ENCODE measurements around the gene ANKRD37. TPM values are rescaled to one million over a fixed set of nuclear protein-coding genes. Genes with fewer than 3 reads are reported as not detected.

Gene ANKRD37
- total RNA-seq, 1 experiment from 2014 or later: 5.4 TPM

DNA sequence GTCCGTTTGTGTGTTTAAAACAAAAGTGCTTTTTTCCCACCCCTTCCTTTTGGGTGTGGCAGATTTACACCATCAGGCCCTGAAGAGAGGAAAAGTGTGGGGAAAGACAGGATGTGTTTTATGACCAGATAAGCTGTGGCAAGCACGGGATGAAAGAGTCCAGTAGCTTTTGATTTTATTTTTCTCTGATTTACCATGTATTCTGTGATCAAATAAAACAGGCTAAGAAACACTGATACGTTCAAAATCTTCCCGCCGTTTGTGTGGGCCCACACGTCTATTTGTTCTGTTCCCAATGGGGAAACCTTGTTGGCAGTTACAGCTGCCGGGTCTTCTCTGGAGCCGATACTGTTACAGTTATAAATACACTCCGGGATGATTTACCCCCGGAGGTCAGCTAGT, 11.7 kb upstream of the ANKRD37 start:
- no peak for DNase-seq (ENCODE audit: low read depth in 1 of 2, low spot score in 2 of 2)
- Histone ChIP-seq H3K9me3 (replicated peaks) (no peaks in the 10 kb centered on the region), H3K27ac (no peak overlapping the region), H3K4me3 (no peak overlapping the region), H3K4me1 (replicated peaks) (peaks cover 3% of the 10 kb centered on the region; the same call in 1 of the 2 replicates), H3K27me3 (replicated peaks) (no peaks in the 10 kb centered on the region), H3K36me3 (no peaks in the 10 kb centered on the region)

DNA sequence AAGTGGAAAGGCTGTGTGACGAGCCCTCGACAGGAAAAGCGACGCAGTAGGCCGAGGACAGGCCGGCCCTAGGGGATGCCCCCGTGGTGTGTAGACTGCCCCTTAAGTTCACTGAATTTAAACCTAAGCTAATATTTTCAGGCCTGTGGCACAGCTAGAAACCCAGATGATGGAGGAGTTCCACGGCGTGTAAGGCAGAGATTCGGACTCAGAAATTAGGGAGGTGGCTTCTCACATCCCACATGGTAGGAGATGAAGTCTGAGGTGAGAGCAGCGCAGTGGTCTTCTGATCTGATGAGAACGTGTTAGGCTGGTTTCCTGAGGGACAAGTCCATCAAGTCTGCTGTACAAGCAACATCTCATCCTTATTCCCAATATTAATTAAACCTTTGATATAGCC, 8.7 kb upstream of the ANKRD37 start:
- Histone ChIP-seq H3K4me3 (no peak overlapping the region), H3K9me3 (replicated peaks) (no peaks in the 10 kb centered on the region), H3K4me1 (replicated peaks) (peaks cover 27% of the 10 kb centered on the region), H3K27me3 (replicated peaks) (no peaks in the 10 kb centered on the region), H3K27ac (no peak overlapping the region), H3K36me3 (no peaks in the 10 kb centered on the region)
- DNase-seq (ENCODE audit: low read depth in 1 of 2, low spot score in 2 of 2): no peak

DNA sequence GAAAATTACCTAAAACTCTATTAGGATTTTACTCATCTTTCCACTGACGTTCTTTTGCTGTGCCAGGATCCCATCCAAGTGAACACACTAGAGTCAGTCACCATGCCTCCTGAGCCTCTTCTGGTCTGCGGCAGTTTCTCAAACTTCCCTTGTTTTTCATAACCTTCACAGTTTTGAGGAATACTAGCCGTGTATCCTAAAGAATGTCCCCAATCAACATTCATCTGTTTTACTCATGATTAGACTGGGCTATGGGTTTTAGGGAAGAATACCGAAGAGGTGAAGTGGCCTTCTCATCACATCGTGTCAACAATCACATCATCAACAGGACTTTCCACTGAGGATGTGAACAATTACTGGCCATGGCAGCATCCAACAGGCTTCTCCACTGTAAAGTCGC, 5.7 kb upstream of the ANKRD37 start:
- no peaks in the 10 kb centered on the region for H3K9me3 ChIP-seq (replicated peaks)
- DNase-seq (ENCODE audit: low read depth in 1 of 2, low spot score in 2 of 2): peak in 1 of 2 experiments; percentile 63
- H3K27me3 ChIP-seq (replicated peaks): no peaks in the 10 kb centered on the region

DNA sequence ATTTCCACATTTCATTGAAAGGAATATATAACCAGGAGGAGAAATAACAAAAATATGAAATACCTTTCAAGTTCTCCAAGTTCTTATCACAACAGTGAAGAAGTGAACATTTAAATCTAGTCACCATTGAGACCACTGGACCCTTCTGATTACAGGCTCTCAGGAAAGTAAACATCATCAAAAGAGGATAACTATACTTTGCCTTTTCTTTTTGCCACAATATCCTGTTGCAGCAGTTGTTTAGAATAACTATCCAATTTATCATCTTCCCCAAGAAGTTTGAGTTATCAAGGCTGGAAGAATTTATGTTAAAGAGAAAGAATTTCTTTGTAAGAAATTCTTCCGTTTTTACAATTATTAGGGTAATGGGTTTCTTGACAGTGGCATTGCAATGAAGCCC, 4.5 kb upstream of the ANKRD37 start:
- no peak overlapping the region for H3K4me3 ChIP-seq
- peak in 1 of 2 experiments; percentile 29 for DNase-seq (ENCODE audit: low read depth in 1 of 2, low spot score in 2 of 2)

More for the DNA sequence above, 5.7 kb upstream of the ANKRD37 start:
- Histone ChIP-seq H3K4me1 (replicated peaks) (peaks cover 40% of the 10 kb centered on the region), H3K27ac (peak overlapping the region; percentile 55), H3K36me3 (peaks cover 1% of the 10 kb centered on the region; the same call in 1 of the 2 replicates), H3K4me3 (no peak overlapping the region)

DNA sequence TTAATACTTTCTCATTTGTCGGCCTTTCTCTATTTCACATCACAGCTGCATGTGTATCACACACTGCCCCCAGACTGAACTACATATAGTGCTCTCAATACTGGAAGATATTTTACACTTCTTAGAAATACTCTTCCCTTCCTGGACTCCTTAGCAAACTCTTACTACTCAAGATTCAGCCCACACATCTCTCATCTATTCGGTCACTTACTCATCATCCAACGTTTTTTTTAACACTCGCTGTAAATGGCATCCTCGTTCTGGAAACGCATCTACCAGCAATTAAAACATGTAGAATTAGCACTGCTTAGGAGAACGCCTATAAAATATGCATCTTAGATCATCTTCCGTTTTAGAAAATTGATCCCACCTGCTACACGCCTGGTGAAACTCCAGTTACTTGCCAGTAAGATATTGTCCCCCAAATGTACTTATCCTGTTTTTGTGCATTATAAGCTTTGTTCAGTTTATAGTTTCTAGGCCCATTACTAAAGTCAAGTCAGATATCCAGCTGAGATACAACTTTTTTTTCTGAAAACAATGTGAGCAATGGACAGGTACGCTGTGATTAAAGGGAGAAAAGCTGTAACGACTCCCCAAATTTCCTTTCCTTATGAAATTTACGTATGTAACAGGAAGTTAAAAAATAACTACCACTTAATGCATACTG, 1.9 kb upstream of the ANKRD37 start:
- Histone ChIP-seq H3K27ac (peak overlapping the region; percentile 92), H3K9me3 (replicated peaks) (no peaks in the 10 kb centered on the region), H3K4me1 (replicated peaks) (peaks cover 49% of the 10 kb centered on the region), H3K36me3 (peaks cover 8% of the 10 kb centered on the region), H3K4me3 (peak overlapping the region; percentile 73), H3K27me3 (replicated peaks) (no peaks in the 10 kb centered on the region)
- no peak for DNase-seq (ENCODE audit: low read depth in 1 of 2, low spot score in 2 of 2)

More for the DNA sequence above, 4.5 kb upstream of the ANKRD37 start:
- peak overlapping the region; percentile 55 for H3K27ac ChIP-seq
- no peaks in the 10 kb centered on the region for H3K27me3 ChIP-seq (replicated peaks)
- peaks cover 48% of the 10 kb centered on the region for H3K4me1 ChIP-seq (replicated peaks)
- H3K9me3 ChIP-seq (replicated peaks): no peaks in the 10 kb centered on the region
- H3K36me3 ChIP-seq: peaks cover 4% of the 10 kb centered on the region; the same call in 1 of the 2 replicates

DNA sequence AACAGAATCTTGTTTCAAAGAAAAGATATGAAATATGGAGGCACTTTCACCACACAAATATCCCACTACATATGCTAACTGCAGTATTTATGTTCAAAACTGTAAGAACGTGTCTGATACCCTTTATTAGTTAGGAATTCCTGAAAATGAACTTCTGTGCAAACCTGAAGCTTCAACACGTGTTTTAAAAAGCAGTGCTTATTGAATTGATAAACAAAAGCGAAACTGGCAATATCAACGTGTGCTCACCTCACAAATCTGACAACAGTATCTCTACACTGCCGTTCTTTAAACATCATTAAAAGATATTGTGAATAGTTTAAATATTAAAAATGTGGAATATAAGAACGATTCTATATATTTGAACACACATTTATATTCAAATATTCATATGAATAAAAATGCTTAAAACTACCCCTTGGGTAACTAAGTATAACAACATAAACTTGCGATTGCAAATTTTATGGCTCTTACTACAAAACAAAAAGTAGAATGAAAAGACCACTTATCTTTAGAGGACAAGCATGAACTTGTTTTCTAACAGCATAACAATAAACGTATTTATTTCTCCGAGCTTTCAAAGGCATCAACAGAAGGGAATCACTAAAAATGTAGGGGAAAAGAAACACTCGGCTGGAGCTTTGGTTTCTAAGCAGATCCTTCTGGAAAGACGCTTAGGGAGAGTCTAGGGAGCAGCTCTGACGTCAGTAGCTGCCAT, 1.2 kb upstream of the ANKRD37 start, which contains the start of gene LRP2BP:
LRP2BP (minus strand) TSS at position 687 of the 718 bp plus-strand sequence. CDS start 17,738 bp downstream, outside the sequence.
- H3K27me3 ChIP-seq (replicated peaks): no peaks in the 10 kb centered on the region
- H3K36me3 ChIP-seq: peaks cover 14% of the 10 kb centered on the region
- H3K27ac ChIP-seq: peak within 1 kb of the TSS; percentile 92
- H3K9me3 ChIP-seq (replicated peaks): no peaks in the 10 kb centered on the region
- peak within 1 kb of the TSS; percentile 73 for H3K4me3 ChIP-seq
- no peak for DNase-seq (ENCODE audit: low read depth in 1 of 2, low spot score in 2 of 2)
- H3K4me1 ChIP-seq (replicated peaks): peaks cover 49% of the 10 kb centered on the region

DNA sequence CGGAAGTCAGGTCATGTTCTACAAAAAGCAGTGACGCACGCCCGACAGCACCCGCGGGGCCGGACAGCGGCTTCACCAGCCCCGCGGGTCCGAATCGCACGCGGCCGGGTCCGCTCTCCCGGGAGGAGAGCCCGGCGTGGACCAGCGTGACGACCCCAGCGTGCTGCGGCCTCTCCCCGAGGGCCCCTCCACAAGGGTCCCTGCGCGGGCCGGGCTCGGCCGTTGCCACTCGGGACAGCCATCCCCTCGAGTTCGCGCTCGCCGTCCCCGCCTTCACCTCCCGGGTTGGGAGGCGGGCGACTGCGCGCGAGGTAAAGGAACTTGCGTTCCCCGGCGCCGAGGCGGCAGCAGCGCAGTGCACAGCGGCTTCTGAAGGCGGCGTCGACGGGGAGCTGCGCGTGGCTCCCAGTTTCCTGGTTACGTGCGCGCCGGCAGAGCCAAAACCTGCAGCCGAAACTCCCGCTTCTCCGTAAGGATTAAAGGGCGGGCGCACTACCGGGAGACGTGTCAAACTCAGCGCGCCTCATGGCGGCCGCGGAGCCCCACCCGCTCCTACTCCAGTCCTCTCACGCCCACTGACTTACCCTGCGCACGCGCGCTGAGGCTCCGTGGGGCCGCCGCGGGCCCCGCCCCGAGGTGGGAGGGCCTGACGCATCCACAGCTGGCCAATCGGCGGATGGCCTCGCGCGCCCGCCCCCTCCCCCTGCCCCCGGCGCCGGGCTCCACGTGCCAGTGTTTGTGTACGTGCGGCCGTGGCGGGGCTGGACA, 501 bp upstream of the ANKRD37 start:
- H3K36me3 ChIP-seq: peaks cover 22% of the 10 kb centered on the region
- no peaks in the 10 kb centered on the region for H3K9me3 ChIP-seq (replicated peaks)
- H3K4me1 ChIP-seq (replicated peaks): peaks cover 41% of the 10 kb centered on the region
- DNase-seq (ENCODE audit: low read depth in 1 of 2, low spot score in 2 of 2): peak; percentile 95
- peak overlapping the region; percentile 92 for H3K27ac ChIP-seq
- peak overlapping the region; percentile 73 for H3K4me3 ChIP-seq
- H3K27me3 ChIP-seq (replicated peaks): no peaks in the 10 kb centered on the region

DNA sequence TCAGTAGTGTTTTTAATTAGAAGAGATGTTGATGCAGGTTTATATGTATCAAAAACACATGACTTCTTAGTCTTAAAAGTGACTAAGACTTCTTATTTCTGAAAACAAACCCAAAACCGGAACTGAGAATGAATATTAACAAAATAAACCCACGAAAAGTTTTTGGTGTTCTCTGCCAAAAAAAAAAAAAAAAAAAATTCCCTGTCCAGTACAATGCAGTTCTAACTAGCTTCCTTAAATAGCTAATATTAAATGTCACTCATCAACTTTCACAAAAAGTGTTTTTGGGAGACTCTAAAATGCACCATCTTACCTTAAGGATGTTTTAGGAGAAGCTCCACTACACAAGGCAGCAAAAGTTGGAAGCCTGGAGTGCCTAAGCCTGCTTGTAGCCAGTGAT, 2.0 kb downstream of the ANKRD37 start:
- H3K27ac ChIP-seq: no peak overlapping the region
- no peak for DNase-seq (ENCODE audit: low read depth in 1 of 2, low spot score in 2 of 2)
- H3K9me3 ChIP-seq (replicated peaks): no peaks in the 10 kb centered on the region
- H3K27me3 ChIP-seq (replicated peaks): no peaks in the 10 kb centered on the region
- no peak overlapping the region for H3K4me3 ChIP-seq
- H3K36me3 ChIP-seq: peaks cover 37% of the 10 kb centered on the region
- peaks cover 24% of the 10 kb centered on the region for H3K4me1 ChIP-seq (replicated peaks)

DNA sequence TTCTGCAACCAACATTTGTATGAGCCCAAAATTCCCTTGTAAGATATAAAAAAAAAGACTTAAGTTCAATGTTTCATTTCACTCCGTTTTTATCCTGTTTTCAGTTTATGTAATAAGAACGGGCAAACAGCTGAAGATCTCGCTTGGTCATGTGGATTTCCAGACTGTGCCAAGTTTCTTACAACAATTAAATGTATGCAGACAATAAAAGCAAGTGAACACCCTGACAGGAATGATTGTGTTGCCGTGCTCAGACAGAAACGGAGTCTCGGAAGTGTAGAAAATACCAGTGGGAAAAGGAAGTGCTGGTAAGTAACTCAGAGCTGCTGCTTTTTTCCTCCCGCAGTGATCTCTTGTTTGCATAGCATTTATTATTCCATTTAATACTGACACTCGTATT, 2.8 kb downstream of the ANKRD37 start:
- DNase-seq (ENCODE audit: low read depth in 1 of 2, low spot score in 2 of 2): no peak
- Histone ChIP-seq H3K9me3 (replicated peaks) (no peaks in the 10 kb centered on the region), H3K27me3 (replicated peaks) (no peaks in the 10 kb centered on the region), H3K4me3 (no peak overlapping the region), H3K36me3 (peaks cover 37% of the 10 kb centered on the region), H3K4me1 (replicated peaks) (peaks cover 21% of the 10 kb centered on the region), H3K27ac (no peak overlapping the region)

DNA sequence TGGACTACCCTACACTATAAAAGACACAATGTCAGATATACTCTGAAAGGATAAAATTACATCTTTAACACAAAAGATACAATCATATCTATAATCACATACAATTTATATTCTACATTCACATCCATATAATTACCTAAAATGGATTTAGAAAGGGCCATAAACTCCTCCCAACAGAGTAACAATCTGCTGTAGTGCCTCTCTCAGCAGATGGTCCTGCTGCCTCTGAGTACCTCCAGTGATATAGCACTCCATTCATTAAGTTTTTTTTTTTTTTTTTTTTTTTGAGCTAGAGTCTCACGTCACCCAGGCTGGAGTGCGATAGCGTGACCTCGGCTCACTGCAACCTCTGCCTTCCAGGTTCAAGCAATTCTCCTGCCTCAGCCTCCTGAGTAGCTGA, 7.4 kb downstream of the ANKRD37 start:
- no peak overlapping the region for H3K27ac ChIP-seq
- H3K27me3 ChIP-seq (replicated peaks): no peaks in the 10 kb centered on the region
- no peak for DNase-seq (ENCODE audit: low read depth in 1 of 2, low spot score in 2 of 2)
- peaks cover 52% of the 10 kb centered on the region for H3K36me3 ChIP-seq
- H3K9me3 ChIP-seq (replicated peaks): no peaks in the 10 kb centered on the region
- H3K4me1 ChIP-seq (replicated peaks): no peaks in the 10 kb centered on the region
- no peak overlapping the region for H3K4me3 ChIP-seq

DNA sequence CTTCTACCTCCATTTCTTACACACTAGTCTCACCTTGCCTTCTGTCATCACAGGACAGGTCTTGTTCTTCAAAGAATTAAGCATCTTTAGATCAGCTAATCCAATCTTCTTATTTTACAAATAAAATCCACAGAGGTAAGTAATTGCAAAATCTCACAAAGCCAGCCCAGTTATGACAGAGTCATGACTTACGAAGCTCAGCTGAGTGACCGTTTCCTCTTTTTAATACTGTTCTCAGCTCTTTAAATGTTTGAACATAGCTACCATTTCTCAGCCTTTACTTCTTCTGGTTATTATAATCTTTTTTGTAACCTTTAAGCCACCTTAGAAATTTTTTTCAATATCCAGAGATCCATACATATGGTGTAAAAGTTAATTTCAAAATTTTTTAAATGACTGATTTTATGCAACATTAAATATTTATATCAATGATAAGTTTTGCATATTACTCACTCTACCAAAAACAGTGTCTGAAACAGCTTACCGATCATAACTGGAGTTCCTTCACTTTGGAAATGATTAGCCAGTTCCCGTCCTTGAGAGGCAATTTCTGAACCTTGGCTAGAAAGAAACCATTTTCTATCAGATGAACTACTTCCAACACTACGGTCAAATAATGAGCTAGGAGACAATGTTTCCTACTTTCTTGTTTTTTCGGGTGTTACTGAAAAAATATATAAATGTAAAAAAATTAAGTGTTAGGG, 8.8 kb downstream of the ANKRD37 start:
- Histone ChIP-seq H3K4me1 (replicated peaks) (no peaks in the 10 kb centered on the region), H3K27me3 (replicated peaks) (no peaks in the 10 kb centered on the region), H3K4me3 (no peak overlapping the region), H3K27ac (no peak overlapping the region), H3K9me3 (replicated peaks) (no peaks in the 10 kb centered on the region), H3K36me3 (peaks cover 48% of the 10 kb centered on the region)
- DNase-seq (ENCODE audit: low read depth in 1 of 2, low spot score in 2 of 2): no peak

DNA sequence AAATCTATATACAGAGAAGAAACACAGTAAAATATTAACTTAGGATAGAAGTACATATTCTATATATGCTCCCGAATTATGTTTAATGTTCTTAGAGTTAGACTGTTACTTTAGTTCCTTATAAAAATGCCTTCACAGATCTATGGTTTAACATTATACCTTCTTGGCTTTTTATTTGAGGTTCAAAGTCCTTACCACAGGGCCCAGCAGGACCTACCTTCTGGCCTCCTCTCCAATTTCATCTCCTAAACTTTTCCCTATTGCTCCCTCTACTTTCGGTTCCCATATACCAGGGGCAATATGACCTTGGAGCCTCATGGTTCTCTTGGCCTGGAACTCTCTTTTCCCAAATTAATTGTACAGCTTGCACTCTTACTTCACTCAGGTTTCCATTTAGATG, 11.8 kb downstream of the ANKRD37 start:
- Histone ChIP-seq H3K9me3 (replicated peaks) (no peaks in the 10 kb centered on the region), H3K36me3 (peaks cover 45% of the 10 kb centered on the region), H3K27me3 (replicated peaks) (no peaks in the 10 kb centered on the region), H3K4me1 (replicated peaks) (no peaks in the 10 kb centered on the region), H3K4me3 (no peak overlapping the region), H3K27ac (no peak overlapping the region)
- DNase-seq (ENCODE audit: low read depth in 1 of 2, low spot score in 2 of 2): no peak

DNA sequence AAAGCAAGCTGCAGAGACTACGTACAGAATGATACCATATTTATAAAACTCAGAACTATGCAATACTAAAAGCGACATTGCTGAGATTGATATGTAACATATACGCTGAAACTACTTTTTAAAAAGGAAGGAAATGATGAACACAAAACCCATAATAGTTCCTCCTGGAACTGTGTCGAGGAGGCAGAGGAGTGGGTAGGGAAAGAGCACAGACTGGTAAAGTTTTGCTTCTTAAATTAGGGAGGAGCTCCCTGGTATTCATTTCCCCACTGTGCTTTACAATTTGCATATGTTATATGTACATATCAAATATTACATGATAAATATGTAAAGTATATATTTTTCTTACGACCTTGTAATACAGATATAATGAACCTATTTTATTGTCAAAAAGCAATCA, 15.2 kb downstream of the ANKRD37 start:
- H3K27me3 ChIP-seq (replicated peaks): no peaks in the 10 kb centered on the region
- H3K4me1 ChIP-seq (replicated peaks): no peaks in the 10 kb centered on the region
- H3K9me3 ChIP-seq (replicated peaks): no peaks in the 10 kb centered on the region
- H3K4me3 ChIP-seq: no peak overlapping the region
- H3K36me3 ChIP-seq: peaks cover 51% of the 10 kb centered on the region
- no peak for DNase-seq (ENCODE audit: low read depth in 1 of 2, low spot score in 2 of 2)
- no peak overlapping the region for H3K27ac ChIP-seq

Data from SJSA1 (cell line).